HepG2 (cell line): ENCODE results near the gene GK. TPM values are rescaled to one million over a fixed set of nuclear protein-coding genes. Genes with fewer than 3 reads are reported as not detected.

Experiments used
- ATF3 ChIP-seq: sonication (generic); formaldehyde crosslinking; IDR thresholded peaks from 2 replicates; pipeline ENCODE4 v1.4.0; 2020; ENCODE audit warnings: missing genetic modification reagents
- ESRRA ChIP-seq: sonication (generic); formaldehyde crosslinking; IDR thresholded peaks from 2 replicates; pipeline ENCODE4 v1.5.1; 2020; ENCODE audit warnings: mild to moderate bottlenecking, low read depth, missing genetic modification reagents
- PBX2 ChIP-seq: IDR thresholded peaks from 2 replicates; pipeline ENCODE4 v1.6.1; 2016; ENCODE audit warnings: control low read depth
- REST ChIP-seq, 2 experiments: IDR thresholded peaks; 2 replicates each; pipeline ENCODE4 v1.6.1; 2011 to 2012; ENCODE audit warnings: low read length in 2 of 2, borderline replicate concordance in 1 of 2, low read depth in 1 of 2, mild to moderate bottlenecking in 1 of 2, moderate library complexity in 1 of 2
- SOX6 ChIP-seq, 2 experiments: fragments of 450-650 bp in 1 of 2; sonication (generic) in 1 of 2; formaldehyde crosslinking in 1 of 2; IDR thresholded peaks; 2 replicates each; pipeline versions ENCODE4 v1.4.0 to v1.6.1; 2017 to 2020; ENCODE audit warnings: antibody characterized with exemption in 1 of 2, mild to moderate bottlenecking in 1 of 2, missing genetic modification reagents in 1 of 2
- TFDP1 ChIP-seq: IDR thresholded peaks from 2 replicates; pipeline ENCODE4 v1.6.1; 2016; ENCODE audit warnings: missing compliant biosample characterization, missing genetic modification reagents, borderline replicate concordance
- ZFYVE20 ChIP-seq: sonication (generic); formaldehyde crosslinking; IDR thresholded peaks from 2 replicates; pipeline ENCODE4 v1.8.0; 2023; ENCODE audit warnings: low read depth, mild to moderate bottlenecking, moderate library complexity, missing genetic modification reagents, borderline replicate concordance
- ZMAT3 ChIP-seq: sonication (generic); formaldehyde crosslinking; conservative IDR thresholded peaks from 2 replicates; pipeline ENCODE4 v1.7.0; 2021; ENCODE audit warnings: missing genetic modification reagents
- ZNF136 ChIP-seq: sonication (generic); formaldehyde crosslinking; IDR thresholded peaks from 2 replicates; pipeline ENCODE4 v1.8.1; 2022; ENCODE audit warnings: low read depth, mild to moderate bottlenecking, moderate library complexity, missing genetic modification reagents
- ZNF18 ChIP-seq: sonication (generic); formaldehyde crosslinking; IDR thresholded peaks from 2 replicates; pipeline ENCODE4 v1.8.0; 2022; ENCODE audit warnings: mild to moderate bottlenecking, missing genetic modification reagents; ENCODE audit not compliant: insufficient replicate concordance
- ZNF260 ChIP-seq: sonication (generic); formaldehyde crosslinking; IDR thresholded peaks from 2 replicates; pipeline ENCODE4 v1.4.0; 2020; ENCODE audit warnings: missing genetic modification reagents, low read depth, mild to moderate bottlenecking, borderline replicate concordance
- ZNF280B ChIP-seq: sonication (generic); formaldehyde crosslinking; IDR thresholded peaks from 2 replicates; pipeline ENCODE4 v1.5.0; 2020; ENCODE audit warnings: missing genetic modification reagents, mild to moderate bottlenecking, borderline replicate concordance
- ZNF709 ChIP-seq: sonication (generic); formaldehyde crosslinking; IDR thresholded peaks from 2 replicates; pipeline ENCODE4 v1.5.0; 2020; ENCODE audit warnings: mild to moderate bottlenecking, missing genetic modification reagents
- ZNF773 ChIP-seq: sonication (generic); formaldehyde crosslinking; IDR thresholded peaks from 2 replicates; pipeline ENCODE4 v1.4.0; 2020; ENCODE audit warnings: missing genetic modification reagents, borderline replicate concordance
- ZNF781 ChIP-seq: sonication (generic); formaldehyde crosslinking; IDR thresholded peaks from 2 replicates; pipeline ENCODE4 v1.5.1; 2020; ENCODE audit warnings: borderline replicate concordance, mild to moderate bottlenecking, missing genetic modification reagents; ENCODE audit errors: not compliant biosample characterization
- ZZZ3 ChIP-seq: sonication (generic); formaldehyde crosslinking; IDR thresholded peaks from 2 replicates; pipeline ENCODE4 v1.4.0; 2020; ENCODE audit warnings: missing genetic modification reagents, mild to moderate bottlenecking, borderline replicate concordance
- polyA plus RNA-seq, 8 experiments: library from polyadenylated mRNA; depleted of rRNA in 3 of 8; stranded (reverse) in 7 of 8; unstranded in 1 of 8; fragments of >200 nt; fragmentation: Illumina TruSeq in 4 of 8; extraction: Trizol in 4 of 8; gene quantifications; 2 replicates each; pipeline versions ENCODE4 v1.2.1 to v1.2.3, GENCODE V29; 2011 to 2016; ENCODE audit warnings: low read depth in 4 of 8, missing spikeins in 1 of 8, mixed read lengths in 1 of 8; ENCODE audit not compliant: insufficient read depth in 1 of 8
- total RNA-seq, 5 experiments: library from RNA; depleted of rRNA; stranded (reverse); fragments of >200 nt; fragmentation: Illumina TruSeq; extraction: Trizol; gene quantifications; 2 replicates each; pipeline ENCODE4 v1.2.3, GENCODE V29; 2016; ENCODE audit warnings: low read depth in 1 of 5

The GK gene
- total and polyA plus RNA-seq, 2 of the 13 experiments (the other 11 are each of a cell fraction or from before 2014, with no cell fraction given), result 64.2 to 265 TPM

GRCh38 chrX:30627818-30628652, 25.2 kb upstream of the GK start (continued):
- TF ChIP-seq ZFYVE20 (CRISPR knock-in tag), result no peak
- TF ChIP-seq TFDP1, result no peak
- no peak for TF ChIP-seq ZNF18 (CRISPR knock-in tag)
- no peak for TF ChIP-seq ZNF280B
- no peak for TF ChIP-seq ZNF260
- peak in 1 of 2 experiments; percentile 30; a peak in 1 of 4 replicates for TF ChIP-seq REST (IDR thresholded peaks at IDR 0.05; ENCODE audit: borderline replicate concordance in 1 of 2, low read depth in 1 of 2, low read length in 2 of 2)
- no peak for TF ChIP-seq ZNF781
- TF ChIP-seq ZNF709 (CRISPR knock-in tag), result no peak
- no peak for TF ChIP-seq PBX2 (CRISPR knock-in tag)
- TF ChIP-seq ZMAT3 (CRISPR knock-in tag), result no peak
- TF ChIP-seq ZZZ3, result no peak
- peak; percentile 92 for TF ChIP-seq ATF3 (CRISPR knock-in tag)
- no peak for TF ChIP-seq SOX6 (IDR thresholded peaks at IDR 0.05)
- peak; percentile 97 for TF ChIP-seq SOX6 (CRISPR knock-in tag; IDR thresholded peaks at IDR 0.05)
- no peak for TF ChIP-seq ESRRA (CRISPR knock-in tag)
- no peak for TF ChIP-seq ZNF136 (CRISPR knock-in tag)
- no peak for TF ChIP-seq ZNF773 (CRISPR knock-in tag)
